Measurements from ENCODE around the gene ULK4. TPM values are rescaled to one million over a fixed set of nuclear protein-coding genes. Genes with fewer than 3 reads are reported as not detected.

The ULK4 gene
- total and polyA plus RNA-seq, 2 of the 8 experiments (the other 6 are each of a cell fraction or from before 2014, with no cell fraction given): 3.0 to 10.8 TPM

DNA sequence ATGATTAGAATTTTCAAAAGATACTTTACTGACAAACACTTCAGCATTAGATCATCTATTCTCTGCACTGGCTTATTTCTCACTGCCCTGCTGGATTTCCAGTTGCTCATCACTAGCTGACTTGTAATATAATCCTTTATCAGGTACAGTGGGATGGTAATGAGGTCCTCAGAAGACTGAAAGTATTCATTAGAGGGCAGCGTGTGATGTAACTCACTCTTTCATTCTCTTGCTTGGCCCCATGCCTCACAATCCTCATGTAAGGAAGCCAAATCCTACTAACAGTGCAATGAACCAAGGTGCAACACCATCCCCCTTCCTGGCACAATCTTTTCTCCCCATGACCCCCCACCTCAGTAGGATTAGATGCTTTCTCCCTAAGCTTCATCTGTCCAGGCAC lies 472.7 kb downstream of the ULK4 start:
- Histone ChIP-seq H3K23me2 (ENCODE audit: low read depth, low read length) (no peaks in the 10 kb centered on the region), H3K27ac (ENCODE audit: low read depth, low read length) (no peak overlapping the region), H2BK120ac (replicated peaks; ENCODE audit: low read depth, low read length) (no peak overlapping the region), H3K27me3 (replicated peaks in 1 of 4; ENCODE audit: control insufficient read depth in 3 of 4, extremely low read depth in 1 of 4, insufficient read depth in 3 of 4, low read length in 3 of 4) (no peaks in the 10 kb centered on the region), H4K20me1 (replicated peaks in 1 of 2; ENCODE audit: control insufficient read depth in 1 of 2, insufficient read depth in 2 of 2, low read length in 2 of 2) (no peaks in the 10 kb centered on the region), H2BK20ac (ENCODE audit: low read length) (no peak overlapping the region), H3K23ac (ENCODE audit: insufficient read length) (no peak overlapping the region), H3K79me2 (ENCODE audit: control insufficient read depth in 1 of 2, insufficient read depth in 2 of 2, low read length in 2 of 2) (no peaks in the 10 kb centered on the region), H3K9me3 (ENCODE audit: insufficient read depth in 2 of 2, low read depth in 1 of 2, low read length in 1 of 2) (no peaks in the 10 kb centered on the region), H3K4me1 (replicated peaks in 1 of 4; ENCODE audit: control insufficient read depth in 3 of 4, insufficient read depth in 4 of 4, low read length in 3 of 4) (peaks cover 0 to 4% (median 0%) of the 10 kb centered on the region in 4 experiments; a peak in 2 of 7 replicates), H3K18ac (ENCODE audit: extremely low read depth, low read length) (no peak overlapping the region), H3K9ac (replicated peaks in 1 of 4; ENCODE audit: extremely low read depth in 1 of 4, low read depth in 3 of 4, low read length in 3 of 4) (no peak overlapping the region), H3K79me1 (ENCODE audit: low read depth, low read length) (no peaks in the 10 kb centered on the region), H2BK12ac (ENCODE audit: low read depth, low read length) (no peak overlapping the region), H3K14ac (ENCODE audit: insufficient read length) (no peak overlapping the region), H3K4ac (replicated peaks; ENCODE audit: insufficient read length, low read depth, low read length) (no peak overlapping the region), H2BK5ac (ENCODE audit: low read depth, low read length) (no peak overlapping the region), H4K91ac (replicated peaks; ENCODE audit: insufficient read length, low read length) (no peak overlapping the region), H2AK5ac (ENCODE audit: low read depth, low read length) (no peak overlapping the region), H4K5ac (ENCODE audit: insufficient read length, low read depth, low read length) (no peak overlapping the region), H3K4me2 (ENCODE audit: insufficient read depth in 1 of 2, low read depth in 2 of 2, low read length in 2 of 2) (no peak overlapping the region), H3K56ac (replicated peaks; ENCODE audit: insufficient read length, low read depth, low read length) (no peak overlapping the region), H4K8ac (ENCODE audit: extremely low read depth, insufficient read depth, low read length) (no peak overlapping the region), H3K4me3 (ENCODE audit: extremely low read depth in 1 of 4, insufficient read depth in 2 of 4, low read depth in 3 of 4, low read length in 4 of 4) (no peak overlapping the region), H2AFZ (ENCODE audit: low read length) (no peak overlapping the region), H3K36me3 (ENCODE audit: control insufficient read depth in 2 of 4, insufficient read depth in 4 of 4, low read length in 3 of 4) (no peaks in the 10 kb centered on the region), H2BK15ac (ENCODE audit: low read length) (no peak overlapping the region)
- ChIA-PET POLR2A (ENCODE audit: partially characterized antibody) (no interaction called here), CTCF (ENCODE audit: partially characterized antibody) (interaction anchor here (0.6 to 1.0 kb wide), 2 partner anchors 202 to 248 kb away, joined by 3 read pairs; no protein-coding TSS in a partner anchor)
- WGBS, 2 experiments (ENCODE audit: extremely low coverage in 1 of 2, insufficient coverage in 1 of 2, insufficient read length in 1 of 2, insufficient replicate concordance in 2 of 2, low coverage in 1 of 2, low lambda C conversion rate in 2 of 2, missing lambda C conversion rate in 1 of 2): 53% methylated on average over 1 of the region's 1 CpG; no CpG with 5 or more reads in 1 of the 2 experiments
- no peak for DNase-seq (ENCODE audit: low read depth in 1 of 2, low spot score in 2 of 2)
- FAIRE-seq: no peak
- TF ChIP-seq BACH1 (IDR thresholded peaks at IDR 0.05; ENCODE audit: low read length): no peak
- no peak for TF ChIP-seq MAFK (IDR thresholded peaks at IDR 0.05; ENCODE audit: low read depth, low read length)
- no peak for TF ChIP-seq GTF2F1 (IDR thresholded peaks at IDR 0.05; ENCODE audit: borderline replicate concordance, low read depth, low read length)
- TF ChIP-seq HDAC2 (IDR thresholded peaks at IDR 0.05; ENCODE audit: borderline replicate concordance in 1 of 2, low read depth in 2 of 2, low read length in 2 of 2): no peak
- no peak for TF ChIP-seq RXRA (IDR thresholded peaks at IDR 0.05; ENCODE audit: insufficient read depth, low read depth, low read length)
- TF ChIP-seq JUN (IDR thresholded peaks at IDR 0.05; ENCODE audit: low read depth, low read length): no peak
- no peak for TF ChIP-seq TCF12 (IDR thresholded peaks at IDR 0.05; ENCODE audit: low read depth, low read length)
- TF ChIP-seq BRCA1 (IDR thresholded peaks at IDR 0.05; ENCODE audit: low read depth, low read length): no peak
- TF ChIP-seq TEAD4 (IDR thresholded peaks at IDR 0.05; ENCODE audit: low read depth, low read length): no peak
- TF ChIP-seq, protein P1, sequence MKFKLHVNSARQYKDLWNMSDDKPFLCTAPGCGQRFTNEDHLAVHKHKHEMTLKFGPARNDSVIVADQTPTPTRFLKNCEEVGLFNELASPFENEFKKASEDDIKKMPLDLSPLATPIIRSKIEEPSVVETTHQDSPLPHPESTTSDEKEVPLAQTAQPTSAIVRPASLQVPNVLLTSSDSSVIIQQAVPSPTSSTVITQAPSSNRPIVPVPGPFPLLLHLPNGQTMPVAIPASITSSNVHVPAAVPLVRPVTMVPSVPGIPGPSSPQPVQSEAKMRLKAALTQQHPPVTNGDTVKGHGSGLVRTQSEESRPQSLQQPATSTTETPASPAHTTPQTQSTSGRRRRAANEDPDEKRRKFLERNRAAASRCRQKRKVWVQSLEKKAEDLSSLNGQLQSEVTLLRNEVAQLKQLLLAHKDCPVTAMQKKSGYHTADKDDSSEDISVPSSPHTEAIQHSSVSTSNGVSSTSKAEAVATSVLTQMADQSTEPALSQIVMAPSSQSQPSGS (IDR thresholded peaks at IDR 0.05; ENCODE audit: low read length): no peak
- TF ChIP-seq CHD1 (IDR thresholded peaks at IDR 0.05; ENCODE audit: low read depth, low read length): no peak
- no peak for TF ChIP-seq FOSL1 (IDR thresholded peaks at IDR 0.05; ENCODE audit: insufficient read depth, low read depth, low read length)
- TF ChIP-seq KDM4A (IDR thresholded peaks at IDR 0.05; ENCODE audit: low read depth, low read length, severe bottlenecking): no peak

All from H1 (cell line).